ENCODE data around the gene OLFML3. TPM values are rescaled to one million over a fixed set of nuclear protein-coding genes. Genes with fewer than 3 reads are reported as not detected.

Gene OLFML3
- total and polyA plus RNA-seq, 7 donors, result 6.4 to 15.8 (median 9.9) TPM

GRCh38 chr1:113934006-113934405, 45.3 kb upstream of the OLFML3 start:
- intact Hi-C loops (cut with DNase I), result no loop called here
- no peaks in the 10 kb centered on the region for H3K27me3 ChIP-seq (ENCODE audit: insufficient read depth in 3 of 3, low read length in 2 of 3)
- peaks cover 64% of the 10 kb centered on the region for H3K4me1 ChIP-seq
- ATAC-seq (no peak), DNase-seq (no peak)
- no peak overlapping the region for H3K4me3 ChIP-seq
- H3K27ac ChIP-seq, result no peak overlapping the region
- H3K36me3 ChIP-seq (ENCODE audit: insufficient read depth in 1 of 2, low read depth in 1 of 2), result no peaks in the 10 kb centered on the region
- no peaks in the 10 kb centered on the region for H3K9me3 ChIP-seq
- no peak for TF ChIP-seq CTCF (IDR thresholded peaks at IDR 0.05)

DNA sequence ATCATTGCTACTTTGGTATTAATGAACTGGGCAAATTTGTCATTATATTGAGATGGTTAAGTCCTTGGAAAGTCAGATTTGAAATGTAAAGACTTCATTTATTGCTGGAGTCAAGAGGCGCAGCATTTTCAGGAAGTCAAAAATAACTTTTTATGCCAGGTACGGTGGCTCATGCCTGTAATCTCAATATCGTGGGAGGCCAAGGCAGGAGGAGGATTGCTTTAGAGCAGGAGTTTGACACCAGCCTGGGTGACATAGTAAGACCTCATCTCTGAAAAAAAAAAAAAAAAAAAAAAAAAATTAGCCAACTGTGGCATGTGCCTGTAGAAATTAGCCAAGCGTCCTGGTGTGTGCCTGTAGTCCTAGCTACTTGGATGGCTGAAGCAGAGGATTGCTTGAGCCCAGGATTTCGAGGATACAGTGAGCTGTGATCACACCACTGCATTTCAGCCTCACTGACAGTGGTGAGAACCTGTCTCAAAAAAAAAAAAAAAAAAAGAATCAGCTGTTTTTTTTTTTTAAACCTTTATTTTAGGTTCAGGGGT, 44.7 kb upstream of the OLFML3 start:
- Histone ChIP-seq H3K4me3 (no peak overlapping the region), H3K36me3 (ENCODE audit: insufficient read depth in 1 of 2, low read depth in 1 of 2) (no peaks in the 10 kb centered on the region), H3K27me3 (ENCODE audit: insufficient read depth in 3 of 3, low read length in 2 of 3) (no peaks in the 10 kb centered on the region), H3K27ac (no peak overlapping the region), H3K9me3 (no peaks in the 10 kb centered on the region), H3K4me1 (peaks cover 70% of the 10 kb centered on the region)
- 38 to 78% (median 55%) methylated on average over 5 of the region's 5 CpGs for WGBS, 3 donors
- TF ChIP-seq CTCF (IDR thresholded peaks at IDR 0.05), result no peak
- intact Hi-C loops (cut with DNase I), result no loop called here
- no peak for DNase-seq
- no peak for ATAC-seq

DNA sequence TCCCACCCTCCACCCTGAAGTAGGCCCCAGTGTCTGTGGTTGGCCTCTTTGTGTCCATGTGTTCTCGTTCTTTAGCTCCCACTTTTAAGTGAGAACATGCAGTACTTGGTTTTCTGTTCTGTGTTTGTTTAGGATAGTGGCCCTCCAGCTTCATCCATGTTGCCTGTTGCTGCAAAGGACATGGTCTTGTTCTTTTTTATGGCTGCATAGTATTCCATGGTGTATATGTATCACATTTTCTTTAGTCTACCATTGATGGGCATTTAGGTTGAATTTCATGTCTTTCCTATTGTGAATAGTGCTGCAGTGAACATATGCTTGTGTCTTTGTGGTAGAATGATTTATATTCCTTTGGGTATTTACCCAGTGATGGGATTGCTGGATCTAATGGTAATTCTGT, 44.1 kb upstream of the OLFML3 start:
- H3K27ac ChIP-seq, result no peak overlapping the region
- ATAC-seq (no peak), DNase-seq (no peak)
- intact Hi-C loops (cut with DNase I), result no loop called here
- H3K36me3 ChIP-seq (ENCODE audit: insufficient read depth in 1 of 2, low read depth in 1 of 2), result no peaks in the 10 kb centered on the region
- no peaks in the 10 kb centered on the region for H3K27me3 ChIP-seq (ENCODE audit: insufficient read depth in 3 of 3, low read length in 2 of 3)
- no peaks in the 10 kb centered on the region for H3K9me3 ChIP-seq
- TF ChIP-seq CTCF (IDR thresholded peaks at IDR 0.05), result no peak
- H3K4me1 ChIP-seq, result peaks cover 76% of the 10 kb centered on the region
- 97 to 100% (median 100%) methylated on average over 1 of the region's 1 CpG for WGBS, 3 donors
- H3K4me3 ChIP-seq, result no peak overlapping the region

DNA sequence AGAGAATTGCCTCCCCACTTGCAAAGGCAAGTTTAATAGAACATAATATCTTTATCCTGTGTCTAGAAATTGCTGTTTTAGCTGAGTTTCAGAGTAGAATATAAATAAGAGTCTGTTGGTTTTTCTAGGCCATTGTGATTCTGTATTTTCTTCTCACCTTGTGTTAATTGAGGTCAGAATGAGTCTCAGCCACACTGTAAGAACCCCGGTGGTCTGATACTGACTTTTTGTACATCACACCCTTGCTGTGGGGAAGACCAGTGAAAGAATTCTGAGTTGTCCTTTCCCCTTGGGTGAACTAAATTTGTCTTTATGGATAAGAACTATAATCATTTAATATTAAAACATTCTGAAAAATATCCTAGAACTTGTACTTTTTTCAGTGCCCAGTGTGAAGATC, 43.3 kb upstream of the OLFML3 start:
- Histone ChIP-seq H3K9me3 (no peaks in the 10 kb centered on the region), H3K4me3 (no peak overlapping the region), H3K27ac (no peak overlapping the region), H3K36me3 (ENCODE audit: insufficient read depth in 1 of 2, low read depth in 1 of 2) (peaks cover 0 to 5% of the 10 kb centered on the region in 2 donors), H3K27me3 (ENCODE audit: insufficient read depth in 3 of 3, low read length in 2 of 3) (no peaks in the 10 kb centered on the region), H3K4me1 (peaks cover 78% of the 10 kb centered on the region)
- DNase-seq (no peak), ATAC-seq (no peak)
- TF ChIP-seq CTCF (IDR thresholded peaks at IDR 0.05), result no peak
- 59 to 69% (median 68%) methylated on average over 1 of the region's 1 CpG for WGBS, 3 donors
- intact Hi-C loops (cut with DNase I), result no loop called here

DNA sequence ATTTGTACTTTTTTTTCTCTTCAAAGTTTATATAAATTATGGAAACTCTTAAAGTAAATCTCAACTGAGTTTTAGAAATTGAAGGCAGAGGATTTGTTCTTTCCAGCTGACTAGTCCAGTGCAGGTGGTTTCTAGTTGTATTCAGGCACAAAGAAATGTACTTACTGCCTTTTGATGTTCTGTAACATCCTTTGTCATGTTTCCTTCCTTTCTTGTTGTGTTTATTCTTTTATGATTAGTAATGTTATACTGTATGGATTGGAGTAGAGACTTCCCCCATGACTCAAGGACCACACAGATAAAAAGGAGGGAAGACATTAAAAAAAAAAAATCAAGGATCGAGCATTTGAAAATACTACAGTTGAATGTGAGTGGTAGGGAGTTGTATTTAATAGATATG, 42.1 kb upstream of the OLFML3 start:
- DNase-seq, result no peak
- no peak overlapping the region for H3K4me3 ChIP-seq
- H3K36me3 ChIP-seq (ENCODE audit: insufficient read depth in 1 of 2, low read depth in 1 of 2), result peaks cover 0 to 17% of the 10 kb centered on the region in 2 donors
- no peaks in the 10 kb centered on the region for H3K9me3 ChIP-seq
- no peaks in the 10 kb centered on the region for H3K27me3 ChIP-seq (ENCODE audit: insufficient read depth in 3 of 3, low read length in 2 of 3)
- TF ChIP-seq CTCF (IDR thresholded peaks at IDR 0.05), result no peak
- no peak for ATAC-seq
- H3K4me1 ChIP-seq, result peaks cover 73% of the 10 kb centered on the region
- intact Hi-C loops (cut with DNase I), result no loop called here
- H3K27ac ChIP-seq, result no peak overlapping the region
- 80 to 84% (median 81%) methylated on average over 1 of the region's 1 CpG for WGBS, 3 donors
